ENCODE data around the gene IPCEF1.
"Not testable (repeated sequence)": the region's sequence is repeated elsewhere in the genome, so short reads cannot be mapped to it uniquely, and the experiment has no call there.

Gene IPCEF1

GRCh38 chr6:154179434-154179833 lies 177.2 kb downstream of the IPCEF1 start:
- Mint-ChIP-seq H3K4me1 (peaks cover 38% of the 10 kb centered on the region), H3K27me3 (no peaks in the 10 kb centered on the region), H3K27ac (no peak overlapping the region), H3K9me3 (peaks cover 15 to 18% of the 10 kb centered on the region in 2 donors), H3K4me3 (no peak overlapping the region)
- DNase-seq (no peak), ATAC-seq (no peak)

GRCh38 chr6:154172393-154172792 lies 184.2 kb downstream of the IPCEF1 start:
- not testable (repeated sequence) for ATAC-seq, H3K27ac Mint-ChIP-seq, H3K27me3 Mint-ChIP-seq, H3K4me3 Mint-ChIP-seq, DNase-seq
- H3K9me3 Mint-ChIP-seq, result peaks cover 28 to 31% of the 10 kb centered on the region in 2 donors
- H3K4me1 Mint-ChIP-seq, result peaks cover 60% of the 10 kb centered on the region

DNA sequence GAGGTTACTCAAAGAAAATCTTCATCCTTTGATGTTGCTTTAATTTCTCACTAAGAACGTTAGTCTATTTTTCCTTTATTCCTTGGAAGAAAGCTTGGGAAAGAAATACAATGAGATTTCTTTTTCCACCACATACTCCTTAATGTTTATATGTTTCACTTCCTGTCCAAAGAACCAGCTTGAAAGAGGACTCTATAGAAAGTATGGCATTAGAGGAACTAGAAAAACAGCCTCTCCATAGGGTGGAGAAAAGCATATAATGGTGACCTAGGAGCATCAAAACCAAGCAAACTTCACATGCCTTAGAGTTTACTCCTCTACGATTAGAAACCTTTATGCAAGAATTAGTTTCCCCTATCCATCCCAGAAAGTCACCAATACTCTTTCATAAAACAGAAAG lies 186.5 kb downstream of the IPCEF1 start:
- no peaks in the 10 kb centered on the region for H3K27me3 Mint-ChIP-seq
- no peak for DNase-seq
- H3K9me3 Mint-ChIP-seq, result peaks cover 24 to 25% of the 10 kb centered on the region in 2 donors
- ATAC-seq, result no peak
- H3K27ac Mint-ChIP-seq, result no peak overlapping the region
- no peak overlapping the region for H3K4me3 Mint-ChIP-seq
- peaks cover 77% of the 10 kb centered on the region for H3K4me1 Mint-ChIP-seq

DNA sequence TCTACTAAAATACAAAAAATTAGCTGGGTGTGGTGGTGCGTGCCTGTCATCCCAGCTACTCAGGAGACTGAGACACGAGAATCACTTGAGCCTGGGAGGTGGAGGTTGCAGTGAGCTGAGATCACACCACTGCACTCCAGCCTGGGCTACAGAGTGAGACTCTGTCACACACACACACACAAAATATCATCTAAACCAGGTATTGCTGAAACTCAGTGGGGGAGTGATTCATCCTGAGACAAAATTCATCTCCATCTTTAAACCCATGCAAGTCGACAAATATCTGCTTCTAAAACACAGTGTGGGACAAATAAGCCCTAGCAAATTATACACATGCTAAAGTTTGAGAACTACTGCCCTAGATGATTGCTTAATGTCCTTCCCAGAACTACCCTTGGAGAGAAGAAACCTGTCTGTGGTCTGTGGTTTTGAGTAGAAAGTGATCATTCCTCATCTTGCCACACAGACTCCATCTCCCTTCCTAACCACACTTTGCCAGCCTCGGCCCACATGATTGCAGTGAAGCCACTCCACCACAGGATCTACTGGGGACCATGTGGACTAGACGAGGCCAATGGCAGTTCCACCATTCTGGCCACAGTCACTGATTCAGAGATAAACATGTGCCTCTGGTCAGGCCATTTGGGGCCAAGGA lies 187.3 kb downstream of the IPCEF1 start:
- H3K27ac Mint-ChIP-seq, result peak overlapping the region in 1 of 2 donors; percentile 77
- peak in 1 of 2 donors; percentile 46 for DNase-seq

DNA sequence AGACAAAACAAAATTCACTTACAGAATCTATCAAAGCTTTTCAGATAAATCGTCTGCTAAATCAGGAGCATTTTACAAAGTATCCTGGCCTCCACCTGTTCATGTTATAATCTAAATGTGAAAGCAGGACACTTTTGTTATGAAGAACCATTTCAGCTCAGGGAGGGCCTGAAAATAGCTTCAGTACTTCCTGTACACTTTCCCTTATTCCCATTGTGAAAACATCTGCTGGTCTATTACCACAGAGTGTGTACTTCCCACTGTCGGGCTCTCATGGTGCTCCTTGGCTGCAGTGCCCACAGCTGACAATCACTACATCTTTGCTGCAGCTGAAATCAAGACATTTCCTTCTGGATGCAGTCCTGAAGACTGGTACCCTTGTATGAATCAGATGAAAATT lies 189.5 kb downstream of the IPCEF1 start:
- Mint-ChIP-seq H3K4me3 (no peak overlapping the region), H3K9me3 (peaks cover 5 to 10% of the 10 kb centered on the region in 2 donors), H3K27ac (no peak overlapping the region), H3K27me3 (no peaks in the 10 kb centered on the region), H3K4me1 (peaks cover 58% of the 10 kb centered on the region)
- ATAC-seq (no peak), DNase-seq (no peak)

More for the DNA sequence above, 187.3 kb downstream of the IPCEF1 start:
- Mint-ChIP-seq H3K9me3 (peaks cover 17 to 21% of the 10 kb centered on the region in 2 donors), H3K27me3 (no peaks in the 10 kb centered on the region), H3K4me3 (peak overlapping the region; percentile 28 to 51), H3K4me1 (peaks cover 71% of the 10 kb centered on the region)
- ATAC-seq, result peak; percentile 88

GRCh38 chr6:154166140-154166539 lies 190.5 kb downstream of the IPCEF1 start:
- Mint-ChIP-seq H3K27me3 (no peaks in the 10 kb centered on the region), H3K4me1 (peaks cover 56% of the 10 kb centered on the region), H3K9me3 (peaks cover 5 to 10% of the 10 kb centered on the region in 2 donors), H3K4me3 (no peak overlapping the region), H3K27ac (peak overlapping the region in 1 of 2 donors; percentile 78)
- ATAC-seq, result no peak
- DNase-seq, result no peak

GRCh38 chr6:154165478-154165877 lies 191.1 kb downstream of the IPCEF1 start:
- H3K4me1 Mint-ChIP-seq, result peaks cover 49% of the 10 kb centered on the region
- peaks cover 5 to 10% of the 10 kb centered on the region in 2 donors for H3K9me3 Mint-ChIP-seq
- H3K27ac Mint-ChIP-seq, result no peak overlapping the region
- H3K27me3 Mint-ChIP-seq, result no peaks in the 10 kb centered on the region
- no peak overlapping the region for H3K4me3 Mint-ChIP-seq
- DNase-seq (no peak), ATAC-seq (no peak)

DNA sequence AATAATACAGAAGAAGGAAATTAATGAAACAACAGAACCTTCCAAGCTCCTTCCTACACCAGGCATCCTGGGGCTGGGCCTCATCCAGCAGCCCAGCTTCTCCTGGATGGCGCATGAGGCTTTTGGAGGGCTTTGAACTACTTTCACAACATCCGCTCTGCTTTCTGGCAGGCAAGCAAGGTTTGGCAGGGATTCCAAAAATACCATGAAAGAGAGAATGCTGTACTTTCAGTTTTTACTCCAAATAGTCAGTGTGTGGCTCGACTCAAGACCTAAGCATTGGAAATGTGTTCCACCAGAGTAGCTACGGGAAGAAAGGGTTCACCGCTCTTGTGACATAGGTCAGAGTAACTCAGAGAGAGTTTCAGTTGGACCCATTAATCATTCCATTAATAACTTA lies 192.2 kb downstream of the IPCEF1 start:
- Mint-ChIP-seq H3K4me3 (no peak overlapping the region), H3K4me1 (peaks cover 46% of the 10 kb centered on the region), H3K27me3 (no peaks in the 10 kb centered on the region), H3K27ac (no peak overlapping the region), H3K9me3 (peaks cover 5 to 6% of the 10 kb centered on the region in 2 donors)
- DNase-seq (no peak), ATAC-seq (no peak)

DNA sequence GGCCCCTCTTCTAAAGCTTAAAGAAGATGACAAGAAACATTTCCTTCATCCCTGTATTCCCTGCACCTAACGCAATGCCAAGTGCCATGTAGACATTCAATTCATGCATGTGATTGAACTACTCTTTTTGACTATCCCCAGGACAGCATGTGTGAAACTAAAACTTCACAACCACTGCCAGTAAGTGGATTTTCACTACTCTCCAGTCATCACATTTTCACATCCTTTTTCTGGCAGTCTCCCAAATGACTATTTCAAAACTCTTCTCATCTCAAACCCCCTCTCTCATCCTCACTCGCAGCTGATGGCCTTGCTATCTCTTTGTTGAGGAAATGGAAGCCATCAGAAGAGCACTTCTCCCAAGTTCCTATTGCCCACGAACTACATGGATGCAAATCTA lies 194.9 kb downstream of the IPCEF1 start:
- ATAC-seq (peak; percentile 83), DNase-seq (peak in 1 of 2 donors; percentile 21)
- Mint-ChIP-seq H3K4me3 (no peak overlapping the region), H3K27ac (no peak overlapping the region), H3K4me1 (peaks cover 45% of the 10 kb centered on the region), H3K27me3 (no peaks in the 10 kb centered on the region), H3K9me3 (peaks cover 5% of the 10 kb centered on the region in 2 donors)

- no peak for ATAC-seq
- no peak overlapping the region for H3K4me3 Mint-ChIP-seq
- no peaks in the 10 kb centered on the region for H3K9me3 Mint-ChIP-seq
- no peaks in the 10 kb centered on the region for H3K27me3 Mint-ChIP-seq
- H3K27ac Mint-ChIP-seq, result no peak overlapping the region
- H3K4me1 Mint-ChIP-seq, result peaks cover 49% of the 10 kb centered on the region
- DNase-seq, result no peak
Measured at GRCh38 chr6:154159126-154159525, 197.5 kb downstream of the IPCEF1 start.

DNA sequence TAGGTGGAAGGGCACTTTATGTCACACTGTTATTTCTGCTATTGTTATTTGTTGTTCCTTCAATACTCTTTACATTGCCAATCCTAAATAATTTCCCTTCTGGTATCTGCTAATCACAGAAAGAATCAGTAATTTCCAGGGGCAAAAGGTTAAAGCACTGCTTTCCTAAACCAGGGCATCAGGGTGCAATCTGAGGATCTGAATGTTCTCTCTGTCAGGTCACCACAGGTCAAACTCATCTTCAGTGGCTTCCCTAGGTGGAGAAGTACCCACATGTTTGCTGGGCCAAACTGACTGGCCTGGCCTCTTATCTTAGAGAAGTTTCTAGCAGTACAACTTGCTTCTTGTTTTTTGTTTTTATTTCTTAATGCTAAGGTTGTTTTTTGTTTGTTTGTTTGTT lies 198.9 kb downstream of the IPCEF1 start:
- ATAC-seq, result no peak
- H3K9me3 Mint-ChIP-seq, result no peaks in the 10 kb centered on the region
- DNase-seq, result no peak
- peaks cover 55% of the 10 kb centered on the region for H3K4me1 Mint-ChIP-seq
- peak overlapping the region; percentile 67 to 81 for H3K4me3 Mint-ChIP-seq
- no peaks in the 10 kb centered on the region for H3K27me3 Mint-ChIP-seq
- H3K27ac Mint-ChIP-seq, result no peak overlapping the region

DNA sequence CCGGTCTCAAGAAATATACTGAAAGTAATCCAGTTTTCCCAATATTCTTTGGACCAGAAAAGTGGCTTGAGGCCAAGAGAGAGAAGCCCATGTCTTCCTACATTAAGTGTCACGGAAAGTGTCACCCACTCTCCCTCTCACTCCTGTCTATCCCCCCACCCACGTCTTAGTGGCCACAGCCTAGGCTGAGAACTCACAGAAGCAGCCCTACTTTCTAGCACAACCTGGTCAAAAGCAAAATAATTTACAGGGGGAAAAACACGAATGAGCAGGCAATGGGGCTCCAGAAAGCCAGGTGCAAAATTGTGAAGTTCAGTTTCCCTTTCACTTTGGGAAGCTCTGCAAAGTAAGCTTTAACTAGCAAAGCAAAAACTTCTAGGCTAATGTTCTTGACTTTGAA lies 199.5 kb downstream of the IPCEF1 start:
- peak overlapping the region in 1 of 2 donors; percentile 67 for H3K27ac Mint-ChIP-seq
- H3K4me3 Mint-ChIP-seq, result peak overlapping the region; percentile 67 to 81
- H3K4me1 Mint-ChIP-seq, result peaks cover 57% of the 10 kb centered on the region
- DNase-seq, result peak; percentile 16 to 36
- ATAC-seq, result peak; percentile 57
- H3K27me3 Mint-ChIP-seq, result no peaks in the 10 kb centered on the region
- H3K9me3 Mint-ChIP-seq, result no peaks in the 10 kb centered on the region

- peak overlapping the region; percentile 16 to 84 for H3K27ac Mint-ChIP-seq
- H3K4me3 Mint-ChIP-seq, result peak overlapping the region; percentile 67 to 81
- H3K4me1 Mint-ChIP-seq, result peaks cover 61% of the 10 kb centered on the region
- no peaks in the 10 kb centered on the region for H3K9me3 Mint-ChIP-seq
- ATAC-seq (peak; percentile 96), DNase-seq (peak; percentile 54 to 70)
- no peaks in the 10 kb centered on the region for H3K27me3 Mint-ChIP-seq
Measured at GRCh38 chr6:154156135-154156896, 200.3 kb downstream of the IPCEF1 start.

DNA sequence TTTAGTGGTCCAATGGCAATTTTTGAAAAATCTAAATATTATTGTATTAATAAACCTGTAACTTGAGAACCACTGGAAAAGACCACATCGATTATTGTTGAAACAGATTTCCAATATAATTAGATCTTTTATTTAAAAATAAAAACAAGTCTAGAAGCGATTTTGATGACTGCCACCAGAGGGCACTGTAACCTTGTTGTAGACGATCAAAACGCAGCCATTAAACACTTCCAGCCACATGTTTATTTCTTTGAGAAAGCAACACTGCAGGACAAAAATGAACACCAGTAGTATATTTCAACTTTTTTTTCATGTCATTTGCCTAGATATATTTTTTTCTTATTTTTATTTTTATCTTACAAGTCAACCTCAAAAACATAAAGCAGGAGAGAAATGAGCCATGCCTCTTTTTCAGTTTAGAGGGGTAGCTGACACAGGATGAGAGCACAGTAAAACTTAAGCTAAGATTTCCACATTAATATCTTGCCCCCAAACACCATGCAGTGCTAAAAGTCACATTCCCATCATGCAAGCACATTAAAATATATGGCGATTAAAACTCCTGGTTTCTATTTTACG lies 202.1 kb downstream of the IPCEF1 start:
- H3K27ac Mint-ChIP-seq, result no peak overlapping the region

DNA sequence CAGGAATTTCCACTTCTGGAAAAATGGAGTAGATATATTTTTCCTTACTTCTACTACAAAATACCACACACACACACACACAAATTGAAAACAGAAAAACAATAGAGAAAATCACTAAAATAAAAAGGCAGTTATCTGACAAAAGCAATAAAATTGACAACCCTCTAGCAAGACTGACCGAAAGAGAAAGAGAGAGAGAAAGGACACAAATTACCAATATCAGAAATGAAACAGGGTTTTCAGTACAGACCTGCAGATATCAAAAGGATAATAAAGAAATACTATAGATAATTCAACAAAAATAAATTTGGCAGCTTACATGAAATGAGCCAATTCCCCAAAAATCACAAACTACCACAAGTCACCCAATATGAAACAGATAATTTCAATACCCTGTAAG lies 212.8 kb downstream of the IPCEF1 start:
- Mint-ChIP-seq H3K27me3 (no peaks in the 10 kb centered on the region), H3K4me1 (peaks cover 5% of the 10 kb centered on the region), H3K27ac (no peak overlapping the region), H3K4me3 (no peak overlapping the region), H3K9me3 (peaks cover 0 to 6% of the 10 kb centered on the region in 2 donors)
- DNase-seq (no peak), ATAC-seq (no peak)

More for the DNA sequence above, 202.1 kb downstream of the IPCEF1 start:
- Mint-ChIP-seq H3K27me3 (no peaks in the 10 kb centered on the region), H3K9me3 (peaks cover 0 to 1% of the 10 kb centered on the region in 2 donors), H3K4me3 (no peak overlapping the region), H3K4me1 (peaks cover 56% of the 10 kb centered on the region)
- DNase-seq (peak; percentile 43 to 47), ATAC-seq (no peak)

DNA sequence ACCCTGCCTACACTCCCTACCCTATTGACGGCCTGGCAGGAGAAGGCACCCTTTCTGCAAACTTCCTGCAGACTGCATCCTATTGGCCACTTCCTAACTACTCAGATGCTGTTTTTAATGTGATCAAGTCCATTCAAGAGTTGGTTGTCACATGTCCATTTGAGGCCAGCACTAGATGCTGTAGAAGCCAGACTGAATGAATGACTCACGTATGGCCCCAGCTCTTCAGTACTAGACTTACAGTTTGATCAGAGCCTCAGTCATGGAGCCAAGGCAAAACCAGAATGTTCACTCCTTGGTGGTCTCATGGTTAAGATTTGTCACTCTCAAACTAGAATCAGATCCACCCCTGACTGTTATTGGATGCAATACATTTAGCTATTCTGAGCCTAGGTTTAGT lies 215.9 kb downstream of the IPCEF1 start:
- Mint-ChIP-seq H3K27me3 (no peaks in the 10 kb centered on the region), H3K27ac (no peak overlapping the region), H3K4me3 (no peak overlapping the region), H3K4me1 (no peaks in the 10 kb centered on the region), H3K9me3 (no peaks in the 10 kb centered on the region)
- ATAC-seq (no peak), DNase-seq (no peak)

Data from stimulated activated naive CD8-positive, alpha-beta T cell treated with anti-CD3 and anti-CD28 coated beads, Interleukin-15, amount 100 ng/mL, for 72 hours (primary cell).